GM12873 (cell line): ENCODE data around the gene POU3F1.

Source experiments
- TF ChIP-seq, protein P1 (sequence below): IDR thresholded peaks from 2 replicates; pipeline ENCODE4 v1.5.1; 2012; ENCODE audit warnings: low read depth, mild to moderate bottlenecking, moderate library complexity, low read length, control low read depth; ENCODE audit not compliant: insufficient read depth; ENCODE audit errors: missing control alignments

POU3F1 gene

DNA sequence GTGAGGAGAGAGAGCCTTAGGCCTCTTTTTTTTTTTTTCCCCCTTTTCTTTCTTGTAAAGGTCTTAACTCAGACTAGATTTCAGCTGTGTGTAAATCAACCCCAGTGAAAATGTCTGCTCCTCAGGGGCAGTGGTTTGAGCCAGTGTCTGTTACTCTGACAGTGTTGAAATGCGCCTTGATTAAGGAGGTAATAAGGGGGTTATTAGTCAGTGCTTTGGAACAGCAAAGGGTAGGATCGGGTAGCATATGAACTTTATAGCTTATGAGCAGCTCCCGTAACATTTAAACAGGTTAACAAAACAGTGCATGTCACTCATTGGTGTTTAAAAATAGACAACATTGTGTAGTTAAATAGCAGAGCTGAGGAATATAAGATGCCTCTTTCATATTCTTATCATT lies 23.8 kb downstream of the POU3F1 start:
- TF ChIP-seq, protein P1, sequence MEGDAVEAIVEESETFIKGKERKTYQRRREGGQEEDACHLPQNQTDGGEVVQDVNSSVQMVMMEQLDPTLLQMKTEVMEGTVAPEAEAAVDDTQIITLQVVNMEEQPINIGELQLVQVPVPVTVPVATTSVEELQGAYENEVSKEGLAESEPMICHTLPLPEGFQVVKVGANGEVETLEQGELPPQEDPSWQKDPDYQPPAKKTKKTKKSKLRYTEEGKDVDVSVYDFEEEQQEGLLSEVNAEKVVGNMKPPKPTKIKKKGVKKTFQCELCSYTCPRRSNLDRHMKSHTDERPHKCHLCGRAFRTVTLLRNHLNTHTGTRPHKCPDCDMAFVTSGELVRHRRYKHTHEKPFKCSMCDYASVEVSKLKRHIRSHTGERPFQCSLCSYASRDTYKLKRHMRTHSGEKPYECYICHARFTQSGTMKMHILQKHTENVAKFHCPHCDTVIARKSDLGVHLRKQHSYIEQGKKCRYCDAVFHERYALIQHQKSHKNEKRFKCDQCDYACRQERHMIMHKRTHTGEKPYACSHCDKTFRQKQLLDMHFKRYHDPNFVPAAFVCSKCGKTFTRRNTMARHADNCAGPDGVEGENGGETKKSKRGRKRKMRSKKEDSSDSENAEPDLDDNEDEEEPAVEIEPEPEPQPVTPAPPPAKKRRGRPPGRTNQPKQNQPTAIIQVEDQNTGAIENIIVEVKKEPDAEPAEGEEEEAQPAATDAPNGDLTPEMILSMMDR: no peak

GRCh38 chr1:38021969-38022368 lies 24.6 kb downstream of the POU3F1 start:
- TF ChIP-seq, protein P1: no peak

DNA sequence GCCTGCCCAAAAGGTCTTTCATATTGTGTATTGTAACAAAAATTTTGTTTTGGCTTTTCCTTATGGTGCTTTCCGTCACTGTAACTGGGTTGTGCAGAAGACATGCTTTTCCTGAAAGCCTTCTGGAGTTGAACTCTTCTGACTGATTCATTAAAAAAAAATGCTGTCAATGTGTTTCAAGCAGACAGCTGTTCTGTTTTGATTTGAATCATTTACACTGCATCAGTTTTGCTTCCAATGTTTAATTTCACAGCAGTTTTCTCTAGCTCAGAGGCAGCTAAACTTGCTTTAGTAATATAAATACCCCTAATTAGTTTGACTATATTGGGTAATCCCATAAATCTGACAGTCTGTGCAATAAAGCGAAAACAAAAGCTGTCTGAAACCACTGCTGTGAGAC lies 26.2 kb downstream of the POU3F1 start:
- TF ChIP-seq, protein P1: no peak

DNA sequence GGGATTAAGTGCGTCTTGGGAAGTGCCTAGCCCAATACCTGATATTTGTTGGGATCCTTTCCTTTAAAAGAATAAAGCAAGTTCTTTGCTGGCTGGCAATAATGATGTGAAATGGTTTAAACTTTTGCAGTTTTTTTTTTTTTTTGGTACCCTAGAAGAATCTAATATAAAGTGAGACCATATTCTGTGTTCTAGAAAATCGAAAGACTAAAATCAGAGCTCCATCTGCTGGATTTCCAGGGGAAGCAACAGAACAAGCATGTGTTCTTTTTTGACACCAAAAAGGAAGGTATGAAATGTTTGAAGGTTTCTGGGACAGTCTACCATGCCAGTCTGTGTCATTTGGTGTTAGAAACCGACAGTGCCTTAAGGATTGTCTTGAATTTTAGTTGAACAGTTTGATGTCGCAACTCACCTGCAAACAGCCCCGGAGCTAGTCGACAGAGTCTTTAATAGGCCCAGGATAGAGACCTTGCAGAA lies 27.7 kb downstream of the POU3F1 start:
- TF ChIP-seq, protein P1: peak; percentile 53

DNA sequence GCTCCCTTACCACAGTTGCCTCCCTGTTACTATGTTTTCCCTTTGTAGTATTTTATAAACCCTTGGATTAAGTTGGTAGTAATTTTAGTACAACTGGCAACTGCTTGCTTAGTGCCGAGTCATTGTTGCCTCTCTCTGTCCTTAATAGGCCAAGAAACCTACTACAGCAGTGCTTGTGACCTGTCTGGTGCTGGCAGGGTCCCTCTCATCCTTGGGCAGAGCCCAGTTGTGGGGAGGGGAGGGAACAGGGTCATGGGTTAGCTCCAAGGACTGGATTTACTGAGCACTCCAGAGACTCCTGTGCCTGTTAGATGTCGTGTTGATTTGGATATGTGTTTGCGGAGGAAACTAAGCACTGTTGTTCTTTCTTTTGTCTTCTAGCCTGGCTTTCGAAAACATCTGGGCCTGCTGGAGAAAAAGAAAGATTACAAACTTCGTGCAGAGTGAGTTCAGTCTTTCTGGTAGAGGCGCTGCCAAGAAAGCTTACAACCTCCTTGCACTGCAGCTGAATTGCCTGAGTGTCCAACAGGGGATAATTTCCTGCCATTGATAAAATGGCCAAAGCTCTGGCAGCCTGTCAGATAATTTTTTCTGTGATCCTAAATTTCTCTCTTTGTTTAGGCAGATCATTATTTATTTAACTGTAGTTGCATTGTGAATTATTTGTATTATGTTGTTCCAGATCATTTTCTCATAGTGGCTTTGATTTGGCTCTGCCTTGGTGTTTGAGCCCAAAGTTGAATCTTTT lies 30.4 kb downstream of the POU3F1 start:
- TF ChIP-seq, protein P1: no peak

DNA sequence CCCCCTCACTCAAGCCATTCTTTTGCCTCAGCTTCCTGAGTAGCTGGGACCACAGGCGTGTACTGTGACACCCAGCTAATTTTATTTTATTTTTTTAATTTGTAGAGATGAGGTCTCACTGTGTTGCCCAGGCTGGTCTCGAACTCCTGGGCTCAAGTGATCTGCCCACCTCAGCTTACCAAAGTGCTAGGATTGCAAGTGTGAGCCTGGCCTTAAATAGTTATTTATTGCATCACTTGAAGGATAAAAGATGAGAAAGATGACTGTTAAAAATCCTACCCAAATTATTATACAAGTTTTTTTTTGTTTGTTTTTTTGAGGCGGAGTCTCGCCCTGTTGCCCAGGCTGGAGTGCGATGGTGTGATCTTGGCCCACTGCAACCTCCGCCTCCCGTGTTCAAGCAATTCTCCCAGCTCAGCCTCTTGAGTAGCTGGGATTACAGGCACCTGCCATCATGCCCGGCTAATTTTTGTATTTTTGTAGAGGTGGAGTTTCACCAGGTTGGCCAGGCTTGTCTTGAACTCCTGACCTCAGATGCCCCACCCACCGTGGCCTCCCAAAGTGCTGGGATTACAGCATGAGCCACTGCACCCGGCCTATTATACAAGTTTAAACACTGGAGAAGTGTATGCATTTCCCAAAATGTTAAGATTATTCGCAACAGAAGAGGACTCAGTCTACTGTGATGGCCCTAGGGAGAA lies 31.7 kb downstream of the POU3F1 start:
- TF ChIP-seq, protein P1: no peak

- TF ChIP-seq, protein P1: no peak
These were observed 32.4 kb downstream of the POU3F1 start for GRCh38 chr1:38014171-38014570.
